OCI-LY1 (cell line): ENCODE measurements around the gene OVCH1.

Experiments
- H2AFZ ChIP-seq: fragments of 200-600 bp; sonication (generic), shearing (Covaris generic); 2 replicates; pipeline ENCODE4 v1.6.0; 2014; ENCODE audit warnings: antibody characterized with exemption, mild to moderate bottlenecking, low read length
- H3F3A ChIP-seq: fragments of 200-600 bp; sonication (generic), shearing (Covaris generic); 2 replicates; pipeline ENCODE4 v1.6.0; 2014; ENCODE audit warnings: mild to moderate bottlenecking, antibody characterized with exemption, low read length, moderate library complexity; ENCODE audit not compliant: insufficient read depth
- H3K27ac ChIP-seq: fragments of 200-600 bp; sonication (generic); 2 replicates; pipeline ENCODE4 v1.5.1; 2014; ENCODE audit warnings: low read length, mixed run types, mild to moderate bottlenecking, low read depth; ENCODE audit not compliant: poor library complexity, severe bottlenecking
- H3K27me3 ChIP-seq: fragments of 200-600 bp; sonication (generic); 2 replicates; pipeline ENCODE4 v1.6.0; 2014; ENCODE audit warnings: antibody characterized with exemption, mild to moderate bottlenecking, low read length, moderate library complexity; ENCODE audit not compliant: insufficient read depth
- H3K36me3 ChIP-seq: fragments of 200-600 bp; sonication (generic); 2 replicates; pipeline ENCODE4 v1.6.1; 2014; ENCODE audit warnings: mild to moderate bottlenecking, antibody characterized with exemption, low read length, moderate library complexity, mixed read lengths; ENCODE audit not compliant: insufficient read depth
- H3K4me1 ChIP-seq: fragments of 200-600 bp; sonication (generic); 2 replicates; pipeline ENCODE4 v1.5.1; 2014; ENCODE audit warnings: mild to moderate bottlenecking, low read length, moderate library complexity; ENCODE audit not compliant: insufficient read depth, severe bottlenecking
- H3K4me2 ChIP-seq: fragments of 200-600 bp; sonication (generic), shearing (Covaris generic); 2 replicates; pipeline ENCODE4 v1.6.1; 2014; ENCODE audit warnings: low read length
- H3K4me3 ChIP-seq: fragments of 200-600 bp; sonication (generic); 2 replicates; pipeline ENCODE4 v1.5.1; 2014; ENCODE audit warnings: low read length, low read depth, mild to moderate bottlenecking, mixed read lengths; ENCODE audit not compliant: poor library complexity, severe bottlenecking
- H3K79me2 ChIP-seq: fragments of 200-600 bp; shearing (Covaris generic); 2 replicates; pipeline ENCODE4 v1.6.1; 2016; ENCODE audit warnings: mixed run types, low read length, mixed read lengths; ENCODE audit not compliant: insufficient read depth
- H3K9ac ChIP-seq: fragments of 200-600 bp; sonication (generic), shearing (Covaris generic); 2 replicates; pipeline ENCODE4 v1.6.1; 2014; ENCODE audit warnings: mild to moderate bottlenecking, low read length, mixed read lengths
- H3K9me2 ChIP-seq: fragments of 200-600 bp; sonication (generic), shearing (Covaris generic); 2 replicates; pipeline ENCODE4 v1.6.1; 2014; ENCODE audit warnings: low read depth, mild to moderate bottlenecking, low read length, mixed read lengths
- H3K9me3 ChIP-seq: fragments of 200-600 bp; shearing (Covaris generic); 2 replicates; pipeline ENCODE4 v1.6.1; 2014; ENCODE audit warnings: low read length, mixed read lengths
- H4K20me1 ChIP-seq: fragments of 200-600 bp; sonication (generic), shearing (Covaris generic); 2 replicates; pipeline ENCODE4 v1.6.0; 2016; ENCODE audit warnings: mild to moderate bottlenecking, low read length; ENCODE audit not compliant: insufficient read depth
- CTCF ChIP-seq: fragments of 200-600 bp; sonication (generic), shearing (Covaris generic); IDR thresholded peaks from 2 replicates; pipeline ENCODE4 v1.5.1; 2017; ENCODE audit warnings: mild to moderate bottlenecking, antibody characterized with exemption, low read length, moderate library complexity, mixed read lengths
- EZH2 ChIP-seq: fragments of 200-600 bp; sonication (generic), shearing (Covaris generic); IDR thresholded peaks from 2 replicates; pipeline ENCODE4 v1.8.0; 2017; ENCODE audit warnings: borderline replicate concordance, mixed run types, mild to moderate bottlenecking, antibody characterized with exemption, low read length, moderate library complexity, mixed read lengths

Gene OVCH1

GRCh38 chr12:29531471-29531870, 34.0 kb upstream of the OVCH1 start:
- no peak overlapping the region for H2AFZ ChIP-seq
- no peak overlapping the region for H3K27ac ChIP-seq
- H4K20me1 ChIP-seq, result no peaks in the 10 kb centered on the region
- no peaks in the 10 kb centered on the region for H3F3A ChIP-seq
- H3K36me3 ChIP-seq, result no peaks in the 10 kb centered on the region
- H3K9me3 ChIP-seq, result no peaks in the 10 kb centered on the region
- no peaks in the 10 kb centered on the region for H3K27me3 ChIP-seq
- H3K79me2 ChIP-seq, result no peaks in the 10 kb centered on the region
- no peaks in the 10 kb centered on the region for H3K4me1 ChIP-seq
- TF ChIP-seq EZH2 (no peak), CTCF (no peak)
- no peak overlapping the region for H3K4me2 ChIP-seq
- no peaks in the 10 kb centered on the region for H3K9me2 ChIP-seq
- H3K9ac ChIP-seq, result no peak overlapping the region
- no peak overlapping the region for H3K4me3 ChIP-seq

GRCh38 chr12:29530436-29530835, 33.0 kb upstream of the OVCH1 start:
- Histone ChIP-seq H3K79me2 (no peaks in the 10 kb centered on the region), H3K9me3 (no peaks in the 10 kb centered on the region), H3K9ac (no peak overlapping the region), H2AFZ (no peak overlapping the region), H3K9me2 (no peaks in the 10 kb centered on the region), H3K27me3 (no peaks in the 10 kb centered on the region), H3K4me2 (no peak overlapping the region), H3K4me3 (no peak overlapping the region), H3K4me1 (no peaks in the 10 kb centered on the region), H3K36me3 (no peaks in the 10 kb centered on the region), H3F3A (no peaks in the 10 kb centered on the region), H4K20me1 (no peaks in the 10 kb centered on the region), H3K27ac (no peak overlapping the region)
- TF ChIP-seq EZH2 (no peak), CTCF (no peak)

GRCh38 chr12:29528161-29528560, 30.7 kb upstream of the OVCH1 start:
- Histone ChIP-seq H3K4me1 (no peaks in the 10 kb centered on the region), H3K4me3 (no peak overlapping the region), H3K9ac (no peak overlapping the region), H3K36me3 (no peaks in the 10 kb centered on the region), H2AFZ (no peak overlapping the region), H3F3A (no peaks in the 10 kb centered on the region), H3K4me2 (no peak overlapping the region), H3K27ac (no peak overlapping the region), H3K27me3 (no peaks in the 10 kb centered on the region), H3K9me3 (no peaks in the 10 kb centered on the region), H3K79me2 (no peaks in the 10 kb centered on the region), H4K20me1 (no peaks in the 10 kb centered on the region), H3K9me2 (no peaks in the 10 kb centered on the region)
- TF ChIP-seq CTCF (no peak), EZH2 (no peak)
